HEK293T (cell line): ENCODE measurements around the gene STX5.
A peak's percentile ranks its signal among the peaks of the same experiment; 100 is the strongest.

ENCODE experiments used
- CTCF ChIA-PET: fragments of 350-600 bp; formaldehyde crosslinking; extraction: SDS; loops from one replicate; lab custom pipeline; 2021; ENCODE audit warnings: antibody characterized with exemption, inconsistent platforms; lab: Yijun Ruan, JAX
- POLR2A ChIA-PET: fragments of 350-600 bp; formaldehyde crosslinking; extraction: SDS; loops from one replicate; lab custom pipeline; 2020; ENCODE audit warnings: antibody characterized with exemption, inconsistent platforms; lab: Yijun Ruan, JAX
- DNase-seq: peaks from one replicate; pipeline ENCODE4 v3.0.0; 2012; ENCODE audit warnings: mixed read lengths; ENCODE audit errors: extremely low spot score
- ARNT ChIP-seq: fragments of 450-650 bp; IDR thresholded peaks from 2 replicates; pipeline ENCODE4 v1.6.1; 2017; ENCODE audit warnings: mild to moderate bottlenecking
- BHLHE40 ChIP-seq: fragments of 450-650 bp; IDR thresholded peaks from 2 replicates; pipeline ENCODE4 v1.6.1; 2016; ENCODE audit warnings: mild to moderate bottlenecking, moderate library complexity, borderline replicate concordance
- CTBP1 ChIP-seq: fragments of 450-650 bp; IDR thresholded peaks from 2 replicates; pipeline ENCODE4 v1.6.1; 2016; ENCODE audit warnings: borderline replicate concordance
- ELF4 ChIP-seq: fragments of 450-650 bp; IDR thresholded peaks from 2 replicates; pipeline ENCODE4 v1.6.1; 2017; ENCODE audit warnings: antibody characterized with exemption
- FOXA1 ChIP-seq: fragments of 450-650 bp; IDR thresholded peaks from 2 replicates; pipeline ENCODE4 v1.6.1; 2016; ENCODE audit warnings: mild to moderate bottlenecking
- FOXK2 ChIP-seq: fragments of 450-650 bp; IDR thresholded peaks from 2 replicates; pipeline ENCODE4 v1.6.1; 2016; ENCODE audit warnings: mild to moderate bottlenecking
- FOXM1 ChIP-seq: fragments of 450-650 bp; IDR thresholded peaks from 2 replicates; pipeline ENCODE4 v1.6.1; 2017; ENCODE audit warnings: mild to moderate bottlenecking, borderline replicate concordance
- L3MBTL2 ChIP-seq: fragments of 450-650 bp; conservative IDR thresholded peaks from 2 replicates; pipeline ENCODE4 v1.6.1; 2016; ENCODE audit warnings: mild to moderate bottlenecking
- LEF1 ChIP-seq: fragments of 450-650 bp; IDR thresholded peaks from 2 replicates; pipeline ENCODE4 v1.6.1; 2017; ENCODE audit warnings: mild to moderate bottlenecking, borderline replicate concordance
- NFRKB ChIP-seq: fragments of 450-650 bp; IDR thresholded peaks from 2 replicates; pipeline ENCODE4 v1.6.1; 2016; ENCODE audit warnings: mild to moderate bottlenecking, moderate library complexity
- PKNOX1 ChIP-seq: fragments of 450-650 bp; IDR thresholded peaks from 2 replicates; pipeline ENCODE4 v1.6.1; 2016
- SP1 ChIP-seq: fragments of 450-650 bp; IDR thresholded peaks from 2 replicates; pipeline ENCODE4 v1.6.1; 2017
- SUZ12 ChIP-seq: fragments of 450-650 bp; IDR thresholded peaks from 2 replicates; pipeline ENCODE4 v1.6.1; 2016; ENCODE audit warnings: mild to moderate bottlenecking
- TARDBP ChIP-seq: fragments of 450-650 bp; IDR thresholded peaks from 2 replicates; pipeline ENCODE4 v1.6.1; 2016
- ZNF384 ChIP-seq: fragments of 450-650 bp; IDR thresholded peaks from 2 replicates; pipeline ENCODE4 v1.6.1; 2016

The STX5 gene

GRCh38 chr11:62805076-62805892, 26.6 kb downstream of the STX5 start, which contains the start of gene NXF1:
Gene NXF1 (minus strand): TSS chr11:62805440. CDS start chr11:62805356, 84 bp downstream.
- ChIA-PET CTCF (no interaction called here), POLR2A (interaction anchor here (0.8 to 3.5 kb wide), 19 partner anchors 8 to 78 kb away, joined by 3 to 43 read pairs (median 5); partner anchors contain the start of genes HNRNPUL2, SLC3A2, STX5 and TAF6L)
- peak; percentile 99 for DNase-seq

GRCh38 chr11:62804310-62805075, 27.4 kb downstream of the STX5 start:
- ChIA-PET POLR2A (interaction anchor here (0.9 to 2.2 kb wide), 7 partner anchors 8 to 60 kb away, joined by 3 to 14 read pairs (median 5); partner anchors contain the start of gene STX5), CTCF (no interaction called here)
- no peak for TF ChIP-seq LEF1
- TF ChIP-seq PKNOX1: 0 out of 2 replicates have a peak, but pooled peaks have one; percentile 15
- DNase-seq: no peak

More at GRCh38 chr11:62805076-62805892, 26.6 kb downstream of the STX5 start, which contains the start of gene NXF1:
- TF ChIP-seq PKNOX1 (no peak), ARNT (no peak), CTBP1 (no peak), LEF1 (peak; percentile 94), FOXM1 (peak; percentile 55; the same call in 1 of the 2 replicates), ELF4 (peak; percentile 91)

GRCh38 chr11:62801071-62801470, 30.8 kb downstream of the STX5 start:
- TF ChIP-seq SP1 (no peak), PKNOX1 (no peak), CTBP1 (no peak), SUZ12 (no peak), ARNT (no peak), BHLHE40 (no peak)
- CTCF ChIA-PET: no interaction called here
- DNase-seq: no peak
- POLR2A ChIA-PET: interaction anchor here (0.7 to 2.4 kb wide), 10 partner anchors 10 to 89 kb away, joined by 3 to 11 read pairs (median 4); partner anchors contain the start of genes HNRNPUL2, STX5, TMEM179B and ZBTB3

GRCh38 chr11:62799486-62799885, 32.4 kb downstream of the STX5 start:
- POLR2A ChIA-PET: interaction anchor here (1.4 to 2.4 kb wide), 2 partner anchors 9 to 42 kb away, joined by 3 to 11 read pairs; no protein-coding TSS in a partner anchor
- DNase-seq: no peak
- TF ChIP-seq FOXA1: no peak
- TF ChIP-seq PKNOX1: no peak
- TF ChIP-seq LEF1: no peak
- TF ChIP-seq L3MBTL2: no peak
- no peak for TF ChIP-seq NFRKB
- no peak for TF ChIP-seq ARNT
- TF ChIP-seq SP1: no peak
- TF ChIP-seq BHLHE40: no peak
- no peak for TF ChIP-seq TARDBP
- no peak for TF ChIP-seq SUZ12
- TF ChIP-seq ZNF384: no peak
- no peak for TF ChIP-seq CTBP1
- TF ChIP-seq FOXK2: no peak
- TF ChIP-seq ELF4: no peak
- CTCF ChIA-PET: no interaction called here

GRCh38 chr11:62796281-62796680, 35.6 kb downstream of the STX5 start:
- no peak for DNase-seq
- ChIA-PET POLR2A (interaction anchor here (1.0 to 2.0 kb wide), 6 partner anchors 8 to 60 kb away, joined by 3 to 6 read pairs (median 5); partner anchors contain the start of gene TMEM179B), CTCF (interaction anchor here (1.4 kb wide), 1 partner anchor 9 kb away, joined by 4 read pairs; the partner anchor contains the start of gene TMEM179B)
- TF ChIP-seq PKNOX1: no peak
- no peak for TF ChIP-seq SUZ12
- TF ChIP-seq ZNF384: no peak
- no peak for TF ChIP-seq L3MBTL2
- no peak for TF ChIP-seq ELF4
